HG03139 (cell line): ENCODE results near the gene NUBPL.
"Not testable (repeated sequence)": the region's sequence is repeated elsewhere in the genome, so short reads cannot be mapped to it uniquely, and the experiment has no call there.

Experiments
- ATAC-seq: cut with Tn5 transposase; IDR thresholded peaks from one replicate; pipeline ENCODE4 v1.9.1; 2021; ENCODE audit not compliant: unreplicated experiment

The NUBPL gene

DNA sequence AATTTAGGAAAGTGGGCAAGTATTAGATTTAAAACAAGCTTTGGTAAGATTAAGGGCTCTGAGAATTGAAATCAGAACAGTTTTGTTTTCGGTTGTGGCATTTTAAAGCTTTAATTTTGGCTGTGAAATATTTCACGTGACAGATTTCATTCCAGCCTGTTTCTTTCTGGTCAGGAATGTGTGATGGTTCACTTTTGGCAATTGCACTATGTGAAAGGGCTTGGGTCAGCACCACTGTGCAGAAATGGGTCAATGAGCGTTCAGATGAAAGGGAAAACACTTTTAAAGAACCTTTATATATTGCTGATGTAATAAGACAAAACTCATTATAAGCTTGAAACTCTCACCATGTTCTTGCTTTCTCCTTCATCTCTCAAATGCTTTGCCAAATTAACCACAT is 17.1 kb downstream of the NUBPL start:
- no peak for ATAC-seq

DNA sequence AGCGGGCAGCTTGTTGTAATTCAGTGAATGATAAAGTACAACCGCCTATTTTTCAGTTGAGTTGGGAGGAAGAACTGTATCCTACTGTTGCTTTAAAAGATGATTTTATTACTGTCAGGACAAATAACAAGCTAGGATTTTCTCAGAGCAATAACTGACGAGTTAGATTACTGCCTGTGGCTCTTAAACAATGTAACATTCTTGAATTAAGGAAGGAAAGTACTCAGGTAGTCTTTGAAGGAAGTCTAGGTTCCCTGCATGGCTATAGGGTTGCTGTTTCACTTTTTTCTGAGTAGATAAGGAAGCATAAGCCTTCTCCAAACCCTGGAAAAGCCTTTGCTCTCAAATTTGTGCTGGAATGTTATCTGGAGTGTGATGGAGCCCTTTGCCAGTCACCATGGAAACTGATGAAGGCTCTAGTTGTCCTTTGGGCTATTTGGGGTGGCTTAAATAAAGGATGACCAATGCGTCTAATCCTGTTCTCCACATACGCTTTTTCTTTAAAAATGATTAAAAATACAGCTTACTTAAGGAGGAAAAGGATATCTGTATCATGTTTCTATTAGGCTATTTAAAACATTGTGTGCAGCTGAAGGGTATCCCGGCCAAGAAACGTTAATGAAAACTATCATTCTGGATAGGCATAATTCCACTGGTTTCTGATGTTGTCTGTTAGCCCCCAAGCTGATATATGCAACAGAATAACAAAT is 17.7 kb downstream of the NUBPL start:
- no peak for ATAC-seq

DNA sequence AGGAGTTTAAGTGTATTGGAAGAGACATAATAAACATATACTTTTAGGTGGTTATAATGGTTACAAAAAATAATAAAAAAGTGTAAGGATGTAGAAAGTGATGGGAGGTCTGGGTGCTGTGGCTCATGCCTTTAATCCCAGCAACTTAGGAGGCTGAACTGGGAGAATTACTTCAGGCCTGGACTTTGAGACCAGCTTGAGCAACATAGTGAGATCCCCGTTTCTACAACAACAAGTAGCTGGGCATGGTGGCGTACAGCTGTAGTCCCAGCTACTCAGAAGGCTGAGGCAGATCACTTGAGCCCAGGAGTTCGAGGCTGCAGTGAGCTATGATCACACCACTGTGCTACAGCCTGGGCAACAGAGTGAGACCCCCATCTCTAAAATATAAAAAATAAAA is 19.0 kb downstream of the NUBPL start:
- no peak for ATAC-seq

DNA sequence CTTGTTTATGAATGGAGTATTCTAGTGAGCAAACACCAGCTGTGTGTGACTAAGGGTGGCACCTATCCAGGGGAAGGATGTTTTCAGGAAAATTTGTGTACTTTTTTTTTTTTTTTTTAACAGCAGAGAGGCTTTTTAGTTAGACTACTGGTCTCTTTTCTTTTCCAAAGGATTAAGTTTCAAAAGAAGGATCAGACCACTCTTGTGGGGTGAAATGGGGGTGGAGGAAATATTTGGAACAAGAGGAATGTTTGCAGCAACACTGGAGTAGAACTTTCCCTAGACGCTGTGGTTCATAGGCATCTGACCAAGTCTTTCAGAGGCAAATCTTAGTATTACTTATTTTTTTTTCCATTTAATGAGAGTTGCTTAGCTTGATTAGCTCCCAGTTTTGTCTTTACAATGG is 21.1 kb downstream of the NUBPL start:
- no peak for ATAC-seq

DNA sequence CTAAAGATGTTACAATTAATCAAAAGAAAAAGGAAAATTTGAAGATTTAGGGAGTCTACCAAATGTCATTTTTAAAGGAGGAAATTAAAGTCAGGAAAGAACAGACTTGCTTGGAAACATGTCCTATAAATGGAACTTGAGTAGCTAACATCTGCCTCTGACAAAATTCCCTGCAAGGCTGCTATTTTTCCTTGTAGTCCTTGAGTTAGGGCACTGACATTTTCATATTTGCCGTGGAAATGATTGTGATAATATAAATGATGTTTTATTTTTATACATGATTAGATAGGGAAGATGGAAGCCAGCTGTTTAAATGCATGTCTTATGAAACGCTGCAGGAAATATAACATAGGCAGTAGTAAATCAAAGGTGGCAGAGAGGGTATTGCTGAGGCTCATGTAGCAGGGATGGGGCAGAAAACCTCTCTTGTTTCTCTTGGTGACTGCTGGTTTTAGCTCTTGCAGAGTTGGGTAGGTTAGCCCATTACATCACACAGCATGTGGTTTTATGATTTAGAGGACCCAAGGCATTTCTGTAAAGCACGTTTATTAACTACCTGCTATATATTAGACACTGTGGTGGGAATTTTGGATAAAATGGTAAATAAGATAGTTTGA is 21.7 kb downstream of the NUBPL start:
- ATAC-seq = no peak

DNA sequence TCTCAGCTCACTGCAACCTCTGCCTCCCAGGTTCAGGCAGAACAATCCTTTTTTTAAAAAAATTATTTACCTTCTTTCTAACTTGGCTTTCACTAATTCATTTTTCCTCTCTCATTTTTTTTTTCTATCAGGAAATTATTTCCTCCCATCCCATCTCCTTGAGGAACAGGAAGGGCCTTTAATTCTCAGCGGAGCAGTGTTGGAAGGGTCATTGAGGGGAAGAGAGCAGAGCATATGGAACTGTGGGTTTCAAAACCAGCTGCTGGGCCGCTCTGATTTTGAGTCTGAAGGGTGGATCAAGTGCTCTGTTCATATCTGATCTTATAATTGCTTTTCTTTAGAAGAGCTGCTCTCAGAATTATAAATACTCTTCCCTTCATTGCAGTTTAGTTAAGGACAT is 29.0 kb downstream of the NUBPL start:
- ATAC-seq = no peak

DNA sequence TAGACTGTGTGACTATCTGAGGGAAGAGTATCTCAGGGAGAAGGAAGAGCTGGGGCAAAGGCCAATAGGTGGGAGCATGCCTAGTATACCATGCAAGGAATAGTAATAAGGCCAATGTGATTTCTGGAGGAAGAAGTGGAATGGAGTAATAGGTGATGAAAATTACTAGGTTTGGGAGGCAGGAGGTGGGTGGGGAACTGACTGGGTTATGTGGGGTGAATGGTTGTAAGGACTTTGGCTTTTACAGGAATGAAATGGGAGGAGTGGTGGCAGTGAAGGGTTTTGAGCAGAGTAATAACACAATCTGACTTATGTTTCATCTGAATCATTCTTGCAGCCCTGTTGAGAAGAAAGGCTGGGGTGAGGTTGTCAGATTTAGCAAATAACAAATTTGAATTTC is 30.9 kb downstream of the NUBPL start:
- ATAC-seq = no peak

DNA sequence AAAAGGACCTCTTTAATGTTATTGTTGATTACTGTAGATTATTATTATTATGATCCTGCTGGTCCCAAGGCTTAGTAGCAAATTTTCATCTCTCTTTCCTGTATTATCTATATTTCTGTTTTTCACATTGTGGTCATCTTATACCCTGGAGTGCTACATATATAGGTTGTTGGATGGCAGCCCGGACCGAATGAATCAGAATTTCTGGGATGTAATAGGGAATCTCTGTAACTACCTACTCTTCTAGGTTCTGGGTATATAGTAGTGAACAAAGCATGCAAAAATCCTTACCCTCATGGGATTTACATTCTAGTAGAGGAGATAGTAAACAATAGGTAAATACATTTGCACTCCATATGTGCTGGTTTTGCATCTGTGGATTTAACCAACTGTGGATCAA is 31.4 kb downstream of the NUBPL start:
- no peak for ATAC-seq

DNA sequence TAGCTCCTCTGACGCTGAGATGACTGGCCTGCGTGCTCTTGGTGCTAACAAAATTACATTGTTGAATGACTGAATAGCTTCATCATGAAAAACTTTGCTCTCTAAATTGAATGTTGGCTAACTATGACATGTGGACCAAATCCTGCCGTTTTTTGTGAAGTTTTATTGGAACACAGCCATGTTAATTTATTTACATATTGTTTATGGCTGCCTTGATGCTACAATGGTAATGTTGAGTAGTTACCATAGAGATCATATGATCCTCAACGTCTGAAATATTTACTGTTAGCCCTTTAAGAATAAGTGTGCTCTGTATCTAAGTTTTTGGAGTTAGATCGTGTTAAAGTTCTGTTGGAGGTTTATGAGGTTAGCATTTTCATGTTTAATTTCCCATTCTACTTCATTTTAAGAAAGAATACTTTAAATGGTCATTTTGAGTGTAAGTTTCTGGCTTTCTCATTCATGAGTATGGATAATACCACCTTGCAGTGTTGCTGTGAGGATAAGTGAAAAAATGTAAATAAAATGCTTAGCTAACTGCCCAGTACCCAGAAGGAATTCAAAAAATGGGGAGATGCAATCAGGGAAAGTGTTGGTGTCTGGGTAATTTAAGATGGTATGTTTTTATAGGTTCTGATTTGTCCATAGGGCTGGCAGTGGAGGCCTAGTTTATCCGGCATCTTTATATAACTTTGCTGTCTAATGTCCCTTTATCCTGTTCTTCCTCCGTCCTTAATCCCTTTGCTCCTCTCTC is 35.3 kb downstream of the NUBPL start:
- no peak for ATAC-seq

DNA sequence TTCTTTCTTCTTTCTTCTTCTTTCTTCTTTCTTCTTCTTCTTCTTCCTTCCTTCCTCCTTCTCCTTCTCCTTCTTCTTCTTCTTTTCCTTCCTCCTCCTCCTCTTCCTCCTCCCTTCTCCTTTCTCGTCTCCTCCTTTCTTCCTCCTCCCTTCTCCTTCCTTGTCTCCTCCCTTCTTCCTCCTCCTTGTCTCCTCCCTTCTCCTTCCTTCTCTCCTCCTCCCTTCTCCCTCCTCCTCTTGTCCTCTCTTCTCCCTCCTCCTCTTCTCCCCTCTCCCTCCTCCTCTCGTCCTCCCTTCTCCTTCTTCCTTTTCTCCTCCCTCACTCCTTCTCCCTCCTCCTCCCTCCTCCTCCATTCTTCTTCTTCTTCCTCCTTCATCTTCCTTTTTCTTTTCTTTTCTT is 44.5 kb downstream of the NUBPL start:
- ATAC-seq = no peak

DNA sequence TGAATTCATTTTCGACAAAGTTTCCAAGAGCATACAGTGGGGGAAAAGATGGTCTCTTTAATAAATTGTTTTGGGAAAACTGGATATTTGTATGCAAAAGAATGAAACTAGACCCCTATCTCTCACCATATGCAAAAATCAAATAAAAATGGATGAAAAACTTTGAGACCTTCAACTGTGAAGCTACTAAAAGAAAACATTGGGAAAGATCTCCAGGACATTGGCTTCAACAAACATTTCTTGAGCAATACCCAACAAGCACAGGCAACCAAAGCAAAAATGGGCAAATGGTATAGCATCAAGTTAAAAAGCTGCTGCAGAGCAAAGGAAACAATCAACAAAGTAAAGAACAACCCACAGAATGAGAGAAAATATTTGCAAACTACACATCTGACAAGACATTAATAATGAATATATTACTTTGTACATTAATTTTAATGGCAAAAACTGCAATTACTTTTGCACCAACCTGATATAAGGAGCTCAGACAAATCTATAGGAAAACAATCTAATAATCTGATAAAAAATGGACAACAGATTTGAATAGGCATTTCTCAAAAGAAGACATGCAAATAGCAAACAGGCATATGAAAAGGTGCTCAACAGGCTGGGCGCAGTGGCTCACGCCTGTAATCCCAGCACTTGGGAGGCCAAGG is 50.7 kb downstream of the NUBPL start:
- ATAC-seq = no peak

DNA sequence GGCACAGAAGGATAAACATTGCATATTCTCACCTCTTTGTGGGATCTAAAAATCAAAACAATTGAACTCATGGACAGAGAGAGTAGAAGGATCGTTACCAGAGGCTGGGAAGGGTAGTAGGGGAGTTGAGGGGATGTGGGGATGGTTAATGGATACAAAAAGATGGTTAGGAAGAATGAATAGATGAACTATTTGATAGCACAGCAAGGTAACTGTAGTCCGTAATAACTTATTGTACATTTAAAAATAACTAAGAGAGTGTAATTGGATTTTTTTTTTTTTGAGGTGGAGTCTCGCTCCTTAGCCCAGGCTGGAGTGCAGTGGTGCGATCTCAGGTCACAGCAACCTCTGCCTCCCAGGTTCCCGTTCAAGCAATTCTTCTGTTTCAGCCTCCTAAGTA is 52.0 kb downstream of the NUBPL start:
- no peak for ATAC-seq

DNA sequence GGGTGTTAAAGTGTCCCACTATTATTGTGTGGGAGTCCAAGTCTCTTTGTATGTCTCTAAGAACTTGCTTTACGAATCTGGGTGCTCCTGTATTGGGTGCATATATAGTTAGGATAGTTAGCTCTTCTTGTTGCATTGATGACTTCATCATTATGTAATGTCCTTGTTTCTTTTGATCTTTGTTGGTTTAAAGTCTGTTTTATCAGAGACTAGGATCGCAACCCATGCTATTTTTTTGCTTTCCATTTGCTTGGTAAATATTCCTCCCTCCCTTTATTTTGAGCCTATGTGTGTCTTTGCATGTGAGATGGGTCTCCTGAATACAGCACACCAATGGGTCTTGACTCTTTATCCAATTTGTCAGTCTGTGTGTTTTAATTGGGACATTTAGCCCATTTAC is 57.7 kb downstream of the NUBPL start:
- not testable (repeated sequence) for ATAC-seq

DNA sequence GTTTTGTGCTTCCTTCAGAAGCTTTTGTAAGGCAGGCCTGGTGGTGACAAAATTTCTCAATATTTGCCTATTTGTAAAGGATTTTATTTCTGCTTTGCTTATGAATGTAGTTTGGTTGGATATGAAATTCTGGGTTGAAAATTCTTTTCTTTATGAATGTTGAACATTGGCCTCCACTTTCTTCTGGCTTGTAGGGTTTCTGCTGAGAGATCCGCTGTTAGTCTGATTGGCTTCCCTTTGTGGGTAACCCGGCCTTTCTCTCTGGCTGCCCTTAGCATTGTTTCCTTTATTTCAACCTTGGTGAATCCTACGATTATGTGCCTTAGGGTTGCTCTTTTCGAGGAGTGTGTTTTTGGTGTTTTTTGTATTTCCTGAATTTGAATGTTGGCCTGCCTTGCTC is 58.2 kb downstream of the NUBPL start:
- no peak for ATAC-seq

DNA sequence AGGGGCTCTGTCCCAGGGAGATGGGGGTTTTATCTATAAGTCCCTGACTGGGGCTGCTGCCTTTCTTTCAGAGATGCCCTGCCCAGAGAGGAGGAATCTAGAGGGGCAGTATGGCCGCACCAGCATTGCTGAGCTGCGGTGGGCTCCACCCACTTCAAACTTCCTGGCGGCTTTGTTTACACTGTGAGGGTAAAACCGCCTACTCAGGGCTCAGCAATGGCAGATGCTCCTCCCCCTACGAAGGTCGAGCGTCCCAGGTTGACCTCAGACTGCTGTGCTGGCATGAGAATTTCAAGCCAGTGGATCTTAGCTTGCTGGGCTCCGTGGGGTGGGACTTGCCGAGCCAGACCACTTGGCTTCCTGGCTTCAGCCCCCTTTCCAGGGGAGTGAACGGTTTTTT is 59.7 kb downstream of the NUBPL start:
- ATAC-seq = not testable (repeated sequence)

DNA sequence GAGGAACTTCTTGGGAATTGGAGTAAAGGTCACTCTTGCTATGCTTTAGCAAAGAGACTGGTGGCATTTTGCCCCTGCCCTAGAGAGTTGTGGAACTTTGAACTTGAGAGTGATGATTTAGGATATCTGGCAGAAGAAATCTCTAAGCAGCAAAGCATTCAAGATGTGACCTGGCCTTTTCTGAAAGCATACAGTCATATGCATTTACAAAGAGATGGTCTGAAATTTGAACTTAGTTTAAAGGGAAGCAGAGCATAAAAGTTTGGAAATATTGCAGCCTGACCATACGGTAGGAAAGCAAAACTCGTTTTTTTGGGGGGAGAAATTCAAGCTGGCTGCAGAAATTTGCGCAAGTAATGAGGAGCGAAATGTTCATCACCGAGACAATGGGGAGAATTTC is 60.9 kb downstream of the NUBPL start:
- no peak for ATAC-seq

DNA sequence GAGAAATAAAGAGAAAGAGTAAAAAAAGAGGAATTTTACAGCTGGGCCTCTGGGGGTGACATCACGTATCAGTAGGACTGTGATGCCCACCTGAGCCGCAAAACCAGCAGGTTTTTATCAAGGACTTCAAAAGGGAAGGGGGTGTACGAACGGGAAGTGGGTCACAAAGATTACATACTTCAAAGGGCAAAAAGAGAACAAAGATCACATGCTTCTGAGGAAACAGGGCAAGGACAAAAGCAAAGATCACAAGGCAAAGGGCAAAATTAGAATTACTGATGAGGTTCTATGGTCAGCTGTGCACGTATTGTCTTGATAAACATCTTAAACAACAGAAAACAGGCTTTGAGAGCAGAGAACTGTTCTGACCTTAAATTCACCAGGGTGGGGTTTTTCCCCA is 91.7 kb downstream of the NUBPL start:
- not testable (repeated sequence) for ATAC-seq

DNA sequence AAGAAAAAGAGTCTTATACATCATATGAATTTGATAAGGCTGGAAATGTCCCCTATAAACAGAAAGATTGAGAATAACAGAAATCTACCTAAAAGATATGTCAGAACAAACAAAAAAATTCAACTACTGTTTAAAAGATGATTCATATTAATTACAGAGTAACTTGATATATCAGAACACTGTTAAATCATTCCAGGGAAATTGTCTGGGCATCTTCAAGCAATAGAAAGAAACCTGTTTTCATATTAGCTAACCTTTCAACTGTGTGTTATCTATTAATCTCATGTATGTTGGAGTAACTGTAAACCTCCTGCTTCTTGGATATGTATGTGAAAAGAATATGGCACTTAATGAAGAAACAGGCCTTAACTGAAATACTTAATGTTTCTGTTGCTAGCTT is 96.7 kb downstream of the NUBPL start:
- ATAC-seq = no peak

DNA sequence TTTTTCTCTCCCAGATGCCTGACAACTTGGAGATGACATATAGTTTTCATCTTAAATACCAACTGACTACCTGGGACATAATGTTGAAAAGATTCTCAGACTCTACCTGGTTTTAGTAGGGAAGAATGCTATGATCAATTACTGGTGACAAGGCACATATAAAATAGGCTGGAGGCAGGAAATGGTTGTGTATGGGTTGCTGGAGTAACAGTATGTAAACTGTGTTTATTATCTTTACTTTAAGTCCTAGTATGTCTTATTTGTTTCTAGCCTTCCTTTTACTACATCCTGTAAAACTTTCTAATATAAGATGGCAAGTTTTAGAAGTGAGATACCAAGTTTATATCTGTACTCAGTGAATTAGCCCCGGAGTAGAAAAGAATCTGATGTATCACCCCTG is 98.1 kb downstream of the NUBPL start:
- no peak for ATAC-seq

DNA sequence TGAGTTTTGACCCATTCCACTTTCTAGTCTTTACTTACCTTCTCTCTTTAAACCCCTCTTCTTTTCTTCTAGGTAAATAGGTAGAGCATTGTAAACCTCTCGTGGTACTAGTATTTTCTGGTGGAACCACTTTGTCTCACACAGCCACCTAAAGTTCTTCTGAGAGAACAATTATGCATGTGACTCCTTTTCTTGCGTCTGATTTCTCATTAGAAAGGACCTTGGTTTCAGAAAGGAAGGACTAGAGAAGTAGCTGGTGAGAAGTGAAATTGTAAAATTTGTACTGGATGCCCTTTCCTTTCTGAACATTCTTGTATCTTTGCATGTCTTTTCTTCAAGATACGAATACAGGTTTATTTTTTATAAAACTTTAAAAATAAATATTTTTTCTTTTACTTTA is 99.0 kb downstream of the NUBPL start:
- no peak for ATAC-seq

DNA sequence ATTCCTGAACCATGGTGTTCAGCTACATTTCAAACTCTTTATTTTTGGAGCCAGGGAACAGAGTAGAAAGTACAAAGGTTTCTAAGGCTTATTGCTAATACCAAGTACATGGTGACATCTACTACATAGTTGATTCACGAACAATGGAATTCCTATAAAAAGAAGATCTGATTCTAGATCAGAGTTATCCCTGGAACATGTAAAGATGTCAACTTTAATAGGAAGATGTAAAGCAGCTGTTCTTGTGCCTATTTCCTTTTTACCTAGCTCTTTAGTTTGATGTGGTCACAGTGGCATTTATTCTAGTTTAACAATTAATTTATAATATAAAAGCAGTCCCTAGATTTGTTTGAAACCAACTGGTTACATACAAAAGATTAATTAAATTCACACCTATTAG is 99.5 kb downstream of the NUBPL start:
- ATAC-seq = no peak

DNA sequence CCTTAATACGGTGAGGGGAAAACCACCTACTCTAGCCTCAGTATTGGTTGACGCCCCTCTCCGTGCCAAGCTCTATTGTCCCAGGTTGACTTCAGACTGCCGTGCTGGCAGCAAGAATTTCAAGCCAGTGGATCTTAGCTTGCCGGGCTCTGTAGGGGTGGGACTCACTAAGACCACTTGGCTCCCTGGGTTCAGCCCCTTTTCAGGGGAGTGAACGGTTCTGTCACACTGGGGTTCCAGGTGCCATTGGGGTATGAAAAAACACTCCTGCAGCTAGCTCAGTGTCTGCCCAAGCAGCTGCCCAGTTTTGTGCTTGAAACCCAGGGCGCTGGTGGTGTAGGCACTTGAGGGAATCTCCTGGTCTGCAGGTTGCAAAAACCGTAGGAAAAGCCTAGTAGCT is 107.1 kb downstream of the NUBPL start:
- ATAC-seq = no peak
